Activated naive CD4-positive, alpha-beta T cell treated with anti-CD3 and anti-CD28 coated beads, Interleukin-2, amount 10 ng/mL, durations not matched to agents 7 days and 5 days (primary cell): Measurements from ENCODE around the gene ZDHHC24.

Source experiments
- CTCF ChIA-PET: fragments of 350-600 bp; sonication (Branson Sonifier 250); formaldehyde crosslinking; loops from one replicate; lab custom pipeline; 2021; ENCODE audit warnings: antibody characterized with exemption; lab: Charles Lee
- DNase-seq: peaks from one replicate; pipeline ENCODE4 v3.0.0-alpha.2; 2020
- H3K27ac Mint-ChIP-seq: one replicate; pipeline ENCODE4 v1.8.0; 2021; ENCODE audit warnings: mild to moderate bottlenecking, moderate library complexity, mixed read lengths
- H3K27me3 Mint-ChIP-seq: one replicate; pipeline ENCODE4 v1.8.0; 2021; ENCODE audit warnings: mild to moderate bottlenecking, mixed read lengths
- H3K36me3 Mint-ChIP-seq: one replicate; pipeline ENCODE4 v1.8.0; 2021; ENCODE audit warnings: mixed read lengths
- H3K4me1 Mint-ChIP-seq: one replicate; pipeline ENCODE4 v1.8.0; 2021; ENCODE audit warnings: mixed read lengths
- H3K4me3 Mint-ChIP-seq: one replicate; pipeline ENCODE4 v1.8.0; 2021; ENCODE audit warnings: mild to moderate bottlenecking, moderate library complexity, mixed read lengths
- H3K9me3 Mint-ChIP-seq: one replicate; pipeline ENCODE4 v1.8.0; 2021; ENCODE audit warnings: mixed read lengths

The ZDHHC24 gene

DNA sequence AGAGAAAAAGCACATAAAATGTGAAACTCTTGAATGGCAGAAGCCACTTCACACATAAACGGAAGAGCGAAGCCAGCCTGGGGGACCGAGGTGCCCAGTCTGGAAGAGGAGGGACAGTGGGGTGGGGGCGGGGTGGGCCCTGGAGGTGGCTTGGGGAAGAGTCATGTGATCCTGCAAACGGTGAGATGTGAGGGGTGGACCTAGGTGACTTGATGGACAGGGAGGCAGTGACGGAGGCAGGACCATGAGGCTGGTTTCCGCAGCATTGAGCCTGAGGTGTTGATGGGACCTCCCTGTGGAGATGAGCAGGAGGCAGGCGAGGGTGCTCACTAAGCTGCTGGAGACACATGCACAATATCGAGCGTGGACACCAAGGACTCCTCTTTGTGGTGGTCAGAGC is 16.8 kb downstream of the ZDHHC24 start:
- Mint-ChIP-seq H3K4me1 (no peaks in the 10 kb centered on the region), H3K4me3 (no peak overlapping the region), H3K27ac (no peak overlapping the region), H3K36me3 (no peaks in the 10 kb centered on the region), H3K9me3 (no peaks in the 10 kb centered on the region), H3K27me3 (no peaks in the 10 kb centered on the region)
- CTCF ChIA-PET = no interaction called here
- DNase-seq = no peak

DNA sequence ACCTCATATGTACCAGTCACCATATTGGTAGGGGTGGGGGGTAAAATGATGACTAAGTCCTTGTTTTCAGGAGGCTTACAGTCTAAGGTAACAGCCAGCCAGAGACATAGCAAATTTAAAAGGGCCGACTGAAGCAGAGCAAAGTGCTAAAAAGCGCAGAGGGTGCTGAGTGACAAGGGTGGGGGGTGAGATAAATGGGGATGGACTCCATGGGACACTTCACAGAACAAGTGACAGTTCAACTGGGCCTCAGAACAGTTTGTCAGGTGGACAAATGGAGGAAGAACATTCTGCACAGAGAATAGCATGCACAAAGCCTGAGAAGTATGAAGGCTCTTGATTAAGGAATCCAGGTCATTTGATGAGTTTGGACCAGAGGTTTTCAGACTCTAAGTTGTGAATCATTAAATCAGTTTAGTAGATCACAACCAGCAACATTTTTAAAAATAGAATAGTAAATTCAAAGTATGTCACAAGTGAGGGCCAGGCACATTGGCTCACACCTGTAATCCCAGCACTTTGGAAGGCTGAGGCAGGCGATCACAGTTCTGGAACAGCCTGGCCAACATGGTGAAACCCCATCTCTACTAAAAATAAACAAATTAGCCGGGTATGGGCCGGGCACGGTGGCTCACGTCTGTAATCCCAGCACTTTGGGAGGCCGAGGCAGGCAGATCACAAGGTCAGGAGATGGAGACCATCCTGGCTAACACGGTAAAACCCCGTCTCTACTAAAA is 21.4 kb downstream of the ZDHHC24 start:
- no peak for DNase-seq
- no peaks in the 10 kb centered on the region for H3K27me3 Mint-ChIP-seq
- H3K9me3 Mint-ChIP-seq = no peaks in the 10 kb centered on the region
- H3K27ac Mint-ChIP-seq = no peak overlapping the region
- peaks cover 13% of the 10 kb centered on the region for H3K36me3 Mint-ChIP-seq
- CTCF ChIA-PET = no interaction called here
- no peak overlapping the region for H3K4me3 Mint-ChIP-seq
- H3K4me1 Mint-ChIP-seq = no peaks in the 10 kb centered on the region

DNA sequence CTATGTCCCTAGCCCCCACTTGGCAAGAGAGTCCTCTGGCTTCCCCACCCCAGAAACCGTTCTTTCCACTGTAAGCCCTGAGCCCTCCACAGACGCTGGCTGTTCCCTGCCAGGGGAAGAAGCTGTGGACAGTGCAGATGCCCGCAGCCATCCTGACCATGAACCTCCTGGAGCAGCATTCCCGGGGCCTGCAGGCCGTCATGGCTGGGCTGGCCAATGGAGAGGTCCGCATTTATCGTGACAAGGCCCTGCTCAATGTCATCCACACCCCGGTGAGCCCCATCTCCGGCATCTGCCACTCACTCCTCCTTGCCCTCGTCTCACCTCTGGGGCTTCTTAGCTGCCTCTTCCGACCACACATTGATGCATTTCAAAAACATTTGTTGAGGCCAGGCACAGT is 22.2 kb downstream of the ZDHHC24 start:
- Mint-ChIP-seq H3K9me3 (no peaks in the 10 kb centered on the region), H3K36me3 (peaks cover 13% of the 10 kb centered on the region), H3K27ac (no peak overlapping the region), H3K4me3 (no peak overlapping the region), H3K4me1 (no peaks in the 10 kb centered on the region), H3K27me3 (no peaks in the 10 kb centered on the region)
- CTCF ChIA-PET = no interaction called here
- DNase-seq = no peak

DNA sequence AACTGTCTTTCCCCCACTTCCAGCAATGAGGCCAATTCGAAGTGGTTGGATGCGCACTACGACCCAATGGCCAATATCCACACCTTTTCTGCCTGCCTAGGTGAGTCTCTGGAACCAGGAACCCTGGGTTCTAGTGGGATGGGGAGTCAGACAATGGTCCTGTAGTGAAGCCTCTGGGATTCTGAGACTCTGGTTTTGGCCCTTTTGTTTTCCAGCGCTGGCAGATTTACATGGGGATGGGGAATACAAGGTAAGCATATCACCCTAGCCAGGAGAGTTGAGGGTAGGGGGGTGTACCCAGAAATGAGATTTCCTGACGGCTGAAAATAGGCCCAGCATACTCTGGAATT is 34.9 kb downstream of the ZDHHC24 start:
- H3K4me1 Mint-ChIP-seq = peaks cover 25% of the 10 kb centered on the region
- peak overlapping the region; percentile 89 for H3K4me3 Mint-ChIP-seq
- no peaks in the 10 kb centered on the region for H3K9me3 Mint-ChIP-seq
- H3K27me3 Mint-ChIP-seq = no peaks in the 10 kb centered on the region
- CTCF ChIA-PET = interaction anchor here (1.0 to 1.1 kb wide), 2 partner anchors 72 to 168 kb away, joined by 3 to 5 read pairs; partner anchors contain the start of gene MRPL11
- no peak for DNase-seq
- peaks cover 14% of the 10 kb centered on the region for H3K36me3 Mint-ChIP-seq
- no peak overlapping the region for H3K27ac Mint-ChIP-seq

DNA sequence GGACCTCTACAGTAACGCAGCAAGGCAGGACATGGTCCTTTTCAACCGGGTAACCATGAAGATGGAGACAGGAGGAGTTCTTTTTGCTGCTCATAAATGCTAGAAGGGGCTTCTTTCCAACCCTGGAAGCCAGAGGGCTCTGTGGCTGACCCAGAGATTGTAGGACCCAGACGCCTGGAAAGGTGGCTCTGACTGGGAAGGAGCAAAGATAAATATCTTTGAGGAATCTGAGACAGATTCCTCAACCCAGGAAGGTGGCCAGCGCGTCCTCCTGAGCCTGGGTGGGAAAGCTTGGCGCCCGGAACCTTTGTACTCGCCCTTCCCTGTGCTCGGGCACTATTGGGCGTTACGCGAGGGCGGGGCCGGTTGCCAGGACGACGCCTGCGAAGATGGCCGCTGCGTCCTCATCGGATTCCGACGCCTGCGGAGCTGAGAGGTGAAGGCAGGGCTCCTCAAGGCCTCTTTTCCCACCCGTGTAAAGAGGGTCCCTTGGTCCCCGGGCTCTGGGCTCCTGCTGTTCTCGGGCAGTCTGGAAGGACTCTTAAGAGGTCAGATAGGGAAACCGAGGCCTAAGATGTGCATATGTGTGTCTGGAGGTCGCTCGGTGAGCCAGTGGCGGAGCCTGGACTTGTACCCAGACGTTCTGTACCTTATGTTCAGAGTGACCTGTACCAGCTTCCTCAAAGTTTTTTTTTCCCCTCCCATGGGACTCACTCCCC is 35.4 kb downstream of the ZDHHC24 start, which contains the start of gene BBS1:
Gene BBS1 (plus strand): TSS at position 365 of the 719 bp plus-strand sequence. CDS start 25 bp downstream, at position 390.
- CTCF ChIA-PET = interaction anchor here (0.7 to 1.1 kb wide), 3 partner anchors 72 to 169 kb away, joined by 3 to 5 read pairs (median 3); partner anchors contain the start of gene MRPL11
- peaks cover 14% of the 10 kb centered on the region for H3K36me3 Mint-ChIP-seq
- H3K27ac Mint-ChIP-seq = peak within 1 kb of the TSS; percentile 77
- H3K9me3 Mint-ChIP-seq = no peaks in the 10 kb centered on the region
- H3K4me3 Mint-ChIP-seq = peak within 1 kb of the TSS; percentile 89
- peak; percentile 88 for DNase-seq
- H3K4me1 Mint-ChIP-seq = peaks cover 25% of the 10 kb centered on the region
- no peaks in the 10 kb centered on the region for H3K27me3 Mint-ChIP-seq

DNA sequence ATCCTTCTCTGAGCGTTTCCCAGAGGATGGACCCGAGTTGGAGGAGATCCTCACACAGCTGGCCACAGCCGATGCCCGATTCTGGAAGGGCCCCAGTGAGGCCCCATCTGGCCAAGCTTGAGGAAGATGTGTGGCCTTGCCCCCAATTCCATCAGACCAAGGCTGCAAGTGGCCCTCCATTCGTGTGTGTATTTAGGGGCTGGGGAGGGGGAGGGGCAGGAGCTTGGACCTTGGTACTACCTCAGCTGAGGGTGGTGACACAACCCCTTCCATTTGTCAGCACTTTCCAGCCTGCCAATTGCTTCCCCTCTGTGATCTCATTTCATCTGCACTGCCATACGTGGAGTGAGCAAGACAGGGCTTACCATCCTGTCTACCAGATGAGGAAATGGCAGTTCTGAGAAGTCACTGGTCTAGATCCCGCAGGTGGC is 36.7 kb downstream of the ZDHHC24 start:
- Mint-ChIP-seq H3K4me3 (no peak overlapping the region), H3K27ac (peak overlapping the region; percentile 77)
- CTCF ChIA-PET = interaction anchor here (1.1 kb wide), 1 partner anchor 123 kb away, joined by 3 read pairs; no protein-coding TSS in a partner anchor

DNA sequence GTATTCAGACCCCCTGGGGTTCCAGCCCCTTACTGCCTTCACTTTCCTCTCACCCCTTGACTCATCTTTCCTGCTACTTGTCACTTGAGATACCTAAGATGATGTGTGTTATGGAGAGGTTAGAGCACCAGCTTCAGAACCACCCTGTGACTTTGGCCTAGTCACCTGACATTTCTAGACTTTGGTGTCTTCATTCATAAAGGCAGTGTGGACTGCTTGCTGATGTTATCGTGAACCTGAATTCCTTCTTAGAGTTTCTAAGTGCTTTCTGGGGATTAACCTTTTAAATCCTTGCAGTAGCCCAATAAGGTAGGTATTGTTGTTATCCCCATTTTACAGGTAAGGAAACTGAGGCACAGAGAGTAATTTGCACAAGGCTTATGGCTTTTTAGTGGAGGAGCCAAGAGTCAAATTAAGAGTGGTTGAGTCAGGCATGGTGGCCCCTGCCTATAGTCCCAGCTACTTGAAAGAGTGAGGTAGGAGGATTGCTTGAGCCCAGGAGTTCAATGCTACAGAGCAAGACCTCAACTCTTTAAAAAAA is 40.5 kb downstream of the ZDHHC24 start:
- DNase-seq = no peak

More for the DNA sequence above, 36.7 kb downstream of the ZDHHC24 start:
- no peak for DNase-seq
- H3K36me3 Mint-ChIP-seq = peaks cover 16% of the 10 kb centered on the region
- H3K27me3 Mint-ChIP-seq = no peaks in the 10 kb centered on the region
- H3K4me1 Mint-ChIP-seq = peaks cover 25% of the 10 kb centered on the region
- H3K9me3 Mint-ChIP-seq = no peaks in the 10 kb centered on the region

DNA sequence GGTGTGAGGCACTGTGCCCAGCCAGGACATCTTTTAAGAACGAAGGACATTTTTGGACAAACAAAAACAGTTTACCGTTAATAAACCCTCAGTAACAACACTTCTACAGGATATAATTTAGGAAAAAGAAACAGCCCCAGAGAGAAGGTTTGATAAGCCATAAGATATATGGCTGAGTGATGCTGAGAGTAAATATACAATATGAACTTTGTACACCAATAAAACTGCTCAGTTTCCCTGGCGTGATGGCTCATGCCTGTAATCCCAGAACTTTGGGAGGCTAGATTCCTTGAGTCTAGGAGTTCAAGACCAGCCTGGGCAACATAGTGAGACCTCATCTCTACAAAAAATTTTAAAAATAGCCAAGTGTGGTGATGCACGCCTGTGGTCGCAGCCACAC is 47.3 kb downstream of the ZDHHC24 start:
- Mint-ChIP-seq H3K27me3 (no peaks in the 10 kb centered on the region), H3K27ac (no peak overlapping the region), H3K4me3 (no peak overlapping the region), H3K36me3 (peaks cover 23% of the 10 kb centered on the region), H3K4me1 (no peaks in the 10 kb centered on the region), H3K9me3 (no peaks in the 10 kb centered on the region)
- CTCF ChIA-PET = no interaction called here
- no peak for DNase-seq

More for the DNA sequence above, 40.5 kb downstream of the ZDHHC24 start:
- H3K27me3 Mint-ChIP-seq = no peaks in the 10 kb centered on the region
- H3K27ac Mint-ChIP-seq = no peak overlapping the region
- H3K36me3 Mint-ChIP-seq = peaks cover 26% of the 10 kb centered on the region
- CTCF ChIA-PET = interaction anchor here (1.4 kb wide), 1 partner anchor 14 kb away, joined by 3 read pairs; no protein-coding TSS in a partner anchor
- no peak overlapping the region for H3K4me3 Mint-ChIP-seq
- H3K9me3 Mint-ChIP-seq = no peaks in the 10 kb centered on the region
- H3K4me1 Mint-ChIP-seq = peaks cover 14% of the 10 kb centered on the region

DNA sequence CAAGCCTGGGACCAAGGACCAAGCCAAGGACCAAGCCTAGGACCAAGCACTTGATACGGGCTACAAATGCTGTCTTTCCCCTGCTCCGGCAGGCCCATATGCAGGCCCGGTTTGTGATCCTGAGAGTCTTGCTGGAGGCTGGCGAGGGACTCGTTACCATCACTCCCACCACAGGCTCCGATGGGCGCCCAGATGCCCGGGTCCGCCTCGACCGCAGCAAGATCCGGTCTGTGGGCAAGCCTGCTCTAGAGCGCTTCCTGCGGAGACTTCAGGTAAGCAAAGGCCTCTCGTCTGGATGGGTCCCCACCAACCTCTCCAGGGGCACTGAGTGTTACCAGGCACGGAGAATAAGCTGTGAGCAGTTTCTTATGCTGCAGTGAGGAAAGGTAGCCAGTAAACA is 48.6 kb downstream of the ZDHHC24 start:
- Mint-ChIP-seq H3K27ac (no peak overlapping the region), H3K4me3 (no peak overlapping the region), H3K36me3 (peaks cover 26% of the 10 kb centered on the region), H3K9me3 (no peaks in the 10 kb centered on the region), H3K27me3 (no peaks in the 10 kb centered on the region), H3K4me1 (no peaks in the 10 kb centered on the region)
- no peak for DNase-seq
- CTCF ChIA-PET = interaction anchor here (0.6 kb wide), 1 partner anchor 980 kb away, joined by 3 read pairs; no protein-coding TSS in a partner anchor

DNA sequence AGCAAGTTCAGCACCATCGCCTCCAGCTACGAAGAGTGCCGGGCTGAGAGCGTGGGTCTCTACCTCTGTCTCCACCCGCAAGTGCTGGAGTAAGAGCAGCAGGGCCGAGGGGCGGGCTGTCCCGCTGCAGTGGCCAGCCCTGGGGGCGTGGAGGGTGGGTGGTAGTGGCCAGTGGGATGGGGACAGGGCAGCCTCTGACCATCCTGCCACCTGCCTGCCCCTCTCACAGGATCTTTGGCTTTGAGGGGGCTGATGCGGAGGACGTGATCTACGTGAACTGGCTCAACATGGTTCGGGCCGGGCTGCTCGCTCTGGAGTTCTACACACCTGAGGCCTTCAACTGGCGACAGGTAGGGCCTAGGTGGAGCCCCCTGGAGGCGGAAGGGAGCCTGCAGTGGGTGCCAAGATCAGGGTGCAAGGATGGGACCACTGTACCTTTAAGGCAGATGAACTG is 50.4 kb downstream of the ZDHHC24 start:
- no peaks in the 10 kb centered on the region for H3K27me3 Mint-ChIP-seq
- no peak overlapping the region for H3K27ac Mint-ChIP-seq
- peaks cover 21% of the 10 kb centered on the region for H3K36me3 Mint-ChIP-seq
- CTCF ChIA-PET = no interaction called here
- no peak overlapping the region for H3K4me3 Mint-ChIP-seq
- peak; percentile 38 for DNase-seq
- H3K4me1 Mint-ChIP-seq = no peaks in the 10 kb centered on the region
- H3K9me3 Mint-ChIP-seq = no peaks in the 10 kb centered on the region

DNA sequence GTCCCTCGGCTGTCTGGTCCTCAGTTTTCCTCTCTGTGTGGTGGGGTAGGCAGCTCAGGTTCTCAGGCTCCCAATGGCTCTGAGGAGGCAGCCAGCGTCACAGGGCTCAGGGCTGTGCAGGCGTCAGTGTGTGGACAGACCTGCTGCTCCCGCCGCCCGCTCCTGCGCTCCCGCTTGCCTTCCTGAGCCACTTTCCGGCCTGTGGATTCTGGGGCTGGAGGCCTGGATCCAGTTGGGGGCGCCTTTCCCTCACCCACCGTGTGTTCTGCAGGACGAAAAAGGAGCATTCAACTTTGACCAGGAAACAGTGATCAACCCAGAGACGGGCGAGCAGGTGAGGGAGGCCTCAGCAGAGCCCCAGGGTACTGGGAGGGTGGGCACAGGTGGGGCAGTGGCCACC is 50.9 kb downstream of the ZDHHC24 start:
- no peaks in the 10 kb centered on the region for H3K27me3 Mint-ChIP-seq
- H3K9me3 Mint-ChIP-seq = no peaks in the 10 kb centered on the region
- DNase-seq = no peak
- peaks cover 22% of the 10 kb centered on the region for H3K36me3 Mint-ChIP-seq
- CTCF ChIA-PET = no interaction called here
- H3K27ac Mint-ChIP-seq = no peak overlapping the region
- H3K4me3 Mint-ChIP-seq = no peak overlapping the region
- H3K4me1 Mint-ChIP-seq = no peaks in the 10 kb centered on the region

DNA sequence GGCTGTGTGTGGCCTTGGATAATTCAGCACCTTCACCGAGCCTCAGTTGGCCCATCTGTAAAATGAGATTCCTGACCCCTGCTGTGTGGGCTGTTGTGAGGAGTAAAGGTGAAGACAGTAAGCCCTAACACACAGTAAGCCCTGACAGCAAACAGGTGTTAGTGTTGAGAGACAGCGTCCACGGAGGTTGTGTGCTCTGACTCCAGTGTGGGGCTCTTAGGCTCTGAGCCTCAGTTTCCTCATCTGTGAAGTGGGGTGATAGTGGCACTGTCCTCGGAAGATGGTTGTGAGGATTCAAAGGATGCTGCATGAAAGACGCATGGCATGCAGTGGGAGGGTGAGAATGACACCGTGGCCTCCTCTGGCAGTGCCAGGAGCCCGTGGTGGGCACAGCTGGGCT is 51.4 kb downstream of the ZDHHC24 start:
- no peaks in the 10 kb centered on the region for H3K9me3 Mint-ChIP-seq
- no peaks in the 10 kb centered on the region for H3K4me1 Mint-ChIP-seq
- H3K27ac Mint-ChIP-seq = no peak overlapping the region
- H3K4me3 Mint-ChIP-seq = no peak overlapping the region
- H3K27me3 Mint-ChIP-seq = no peaks in the 10 kb centered on the region
- DNase-seq = no peak
- CTCF ChIA-PET = no interaction called here
- H3K36me3 Mint-ChIP-seq = peaks cover 22% of the 10 kb centered on the region

DNA sequence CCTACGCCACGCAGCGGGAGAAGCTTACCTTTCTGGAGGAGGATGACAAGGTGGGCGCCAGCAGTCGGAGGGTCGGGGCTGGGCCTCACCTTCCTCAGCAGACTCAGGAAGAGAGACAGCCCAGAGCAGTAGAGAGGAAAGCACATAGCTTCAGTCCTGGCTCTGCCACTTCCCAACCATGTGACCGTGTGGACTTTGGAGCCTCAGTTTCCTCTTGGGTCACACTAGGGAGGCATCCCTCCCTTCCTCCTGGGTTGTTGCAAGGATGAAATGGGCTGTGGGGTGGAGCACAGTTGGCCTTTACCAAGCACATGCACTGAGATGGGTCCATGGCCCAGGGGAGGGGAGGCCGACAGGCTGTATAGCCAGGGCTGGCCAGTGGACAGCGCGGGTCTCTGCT is 52.7 kb downstream of the ZDHHC24 start:
- H3K27ac Mint-ChIP-seq = no peak overlapping the region
- CTCF ChIA-PET = interaction anchor here (2.3 kb wide), 1 partner anchor 9 kb away, joined by 8 read pairs; no protein-coding TSS in a partner anchor

More for the DNA sequence above, 52.7 kb downstream of the ZDHHC24 start:
- Mint-ChIP-seq H3K36me3 (peaks cover 25% of the 10 kb centered on the region), H3K4me1 (no peaks in the 10 kb centered on the region), H3K9me3 (no peaks in the 10 kb centered on the region), H3K4me3 (no peak overlapping the region), H3K27me3 (no peaks in the 10 kb centered on the region)
- no peak for DNase-seq
